MCF 10A (cell line): ENCODE measurements around the gene CCDC63. TPM values are rescaled to one million over a fixed set of nuclear protein-coding genes. Genes with fewer than 3 reads are reported as not detected.

ENCODE experiments used
- BruUV-seq: library from RNA; stranded (reverse); fragments of 400-500 nt; replicated peaks from 2 replicates; lab custom pipeline; 2021; lab: Mats Ljungman, UMichigan
- CTCF ChIA-PET: fragments of 300-600 bp; sonication (Branson Sonifier 250); formaldehyde crosslinking; extraction: SDS; loops from one replicate; lab custom pipeline; 2021; ENCODE audit warnings: antibody characterized with exemption, inconsistent platforms; lab: Yijun Ruan, JAX
- POLR2A ChIA-PET: fragments of 300-600, 350-650 bp; sonication (Branson Sonifier 250); formaldehyde crosslinking; extraction: SDS; loops from one replicate; lab custom pipeline; 2020; ENCODE audit warnings: antibody characterized with exemption, inconsistent platforms; lab: Yijun Ruan, JAX
- DNase-seq: peaks from one replicate; pipeline ENCODE4 v3.0.0-alpha.2; 2018; ENCODE audit not compliant: unreplicated experiment
- H3K27ac Mint-ChIP-seq: one replicate; pipeline ENCODE4 v1.8.0; 2022; ENCODE audit warnings: mild to moderate bottlenecking, low read depth, mixed read lengths; ENCODE audit not compliant: unreplicated experiment
- H3K27me3 Mint-ChIP-seq: one replicate; pipeline ENCODE4 v1.8.0; 2022; ENCODE audit warnings: mixed read lengths; ENCODE audit not compliant: insufficient read depth, unreplicated experiment
- H3K36me3 Mint-ChIP-seq: one replicate; pipeline ENCODE4 v1.8.0; 2022; ENCODE audit warnings: mild to moderate bottlenecking, moderate library complexity, mixed read lengths; ENCODE audit not compliant: insufficient read depth, unreplicated experiment
- H3K4me1 Mint-ChIP-seq: one replicate; pipeline ENCODE4 v1.8.0; 2022; ENCODE audit warnings: mixed read lengths; ENCODE audit not compliant: insufficient read depth, unreplicated experiment
- H3K4me3 Mint-ChIP-seq: one replicate; pipeline ENCODE4 v1.8.0; 2022; ENCODE audit warnings: mild to moderate bottlenecking, moderate library complexity, mixed read lengths; ENCODE audit not compliant: unreplicated experiment
- H3K9me3 Mint-ChIP-seq: one replicate; pipeline ENCODE4 v1.8.0; 2022; ENCODE audit warnings: mixed read lengths; ENCODE audit not compliant: unreplicated experiment
- intact Hi-C: fragments of 100-400 bp; cut with micrococcal nuclease; formaldehyde crosslinking; loops from 2 replicates; pipeline ENCODE4 v1.14.1; 2022
- total RNA-seq: library from RNA; stranded (reverse); gene quantifications from 2 replicates; pipeline ENCODE4 v1.2.3, GENCODE V29; 2022
- TF ChIP-seq, protein P1 (sequence below): fragments of 200-600 bp; IDR thresholded peaks from one replicate; pipeline ENCODE4 v1.8.0; 2022; ENCODE audit warnings: antibody characterized with exemption, mild to moderate bottlenecking; ENCODE audit not compliant: unreplicated experiment

The CCDC63 gene
- total RNA-seq, 1 experiment from 2014 or later, result not detected

DNA sequence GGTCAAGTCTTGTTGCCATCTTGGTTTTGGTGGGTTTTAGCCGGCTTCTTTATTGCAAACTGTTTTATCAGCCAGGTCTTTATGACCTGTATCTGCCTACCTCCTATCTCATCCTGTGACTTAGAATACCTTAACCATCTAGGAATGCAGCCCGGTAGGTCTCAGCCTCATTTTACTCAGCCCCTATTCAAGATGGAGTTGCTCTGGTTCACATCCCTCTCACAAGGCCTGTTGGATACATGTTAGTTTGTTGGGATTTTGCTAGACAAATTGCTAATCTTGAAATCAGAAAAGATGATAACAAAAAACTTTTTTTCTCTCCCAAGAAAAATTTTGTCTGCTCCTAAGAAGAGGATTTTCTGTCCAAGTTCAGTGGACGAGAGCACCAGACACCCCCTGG lies 27.6 kb upstream of the CCDC63 start:
- BruUV-seq, result no TSS peak
- TF ChIP-seq, protein P1, sequence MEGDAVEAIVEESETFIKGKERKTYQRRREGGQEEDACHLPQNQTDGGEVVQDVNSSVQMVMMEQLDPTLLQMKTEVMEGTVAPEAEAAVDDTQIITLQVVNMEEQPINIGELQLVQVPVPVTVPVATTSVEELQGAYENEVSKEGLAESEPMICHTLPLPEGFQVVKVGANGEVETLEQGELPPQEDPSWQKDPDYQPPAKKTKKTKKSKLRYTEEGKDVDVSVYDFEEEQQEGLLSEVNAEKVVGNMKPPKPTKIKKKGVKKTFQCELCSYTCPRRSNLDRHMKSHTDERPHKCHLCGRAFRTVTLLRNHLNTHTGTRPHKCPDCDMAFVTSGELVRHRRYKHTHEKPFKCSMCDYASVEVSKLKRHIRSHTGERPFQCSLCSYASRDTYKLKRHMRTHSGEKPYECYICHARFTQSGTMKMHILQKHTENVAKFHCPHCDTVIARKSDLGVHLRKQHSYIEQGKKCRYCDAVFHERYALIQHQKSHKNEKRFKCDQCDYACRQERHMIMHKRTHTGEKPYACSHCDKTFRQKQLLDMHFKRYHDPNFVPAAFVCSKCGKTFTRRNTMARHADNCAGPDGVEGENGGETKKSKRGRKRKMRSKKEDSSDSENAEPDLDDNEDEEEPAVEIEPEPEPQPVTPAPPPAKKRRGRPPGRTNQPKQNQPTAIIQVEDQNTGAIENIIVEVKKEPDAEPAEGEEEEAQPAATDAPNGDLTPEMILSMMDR, result no peak
- H3K27me3 Mint-ChIP-seq, result peaks cover under 1% of the 10 kb centered on the region

DNA sequence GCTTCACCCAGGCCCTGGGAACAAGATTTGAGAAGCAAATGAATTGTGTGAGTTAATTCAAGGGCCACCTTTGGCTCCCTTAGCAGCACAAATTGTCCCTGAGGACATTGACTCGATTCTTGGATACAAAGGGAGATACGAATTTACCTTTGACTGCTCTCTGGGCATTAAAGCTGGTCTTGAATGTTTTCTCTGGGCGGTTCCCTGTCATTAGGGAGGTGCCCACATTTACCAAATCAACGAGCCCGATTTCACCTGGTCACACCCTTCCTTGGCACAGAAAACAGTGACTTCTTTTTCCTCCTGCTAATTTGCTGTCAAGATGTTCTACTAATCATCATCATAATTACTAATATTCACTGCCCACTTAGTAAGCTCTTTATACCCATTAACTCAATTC lies 27.1 kb upstream of the CCDC63 start:
- CTCF ChIA-PET, result no interaction called here
- intact Hi-C loops, result no loop called here
- no peak overlapping the region for H3K27ac Mint-ChIP-seq
- H3K9me3 Mint-ChIP-seq, result no peaks in the 10 kb centered on the region
- H3K4me1 Mint-ChIP-seq, result no peaks in the 10 kb centered on the region
- no peaks in the 10 kb centered on the region for H3K36me3 Mint-ChIP-seq
- no peak for DNase-seq
- TF ChIP-seq, protein P1, result no peak
- no peaks in the 10 kb centered on the region for H3K27me3 Mint-ChIP-seq
- no TSS peak for BruUV-seq
- H3K4me3 Mint-ChIP-seq, result no peak overlapping the region
- POLR2A ChIA-PET, result interaction anchor here (0.6 kb wide), 1 partner anchor 155 kb away, joined by 3 read pairs; no protein-coding TSS in a partner anchor

More for the DNA sequence above, 27.6 kb upstream of the CCDC63 start:
- Mint-ChIP-seq H3K9me3 (no peaks in the 10 kb centered on the region), H3K4me3 (no peak overlapping the region), H3K36me3 (no peaks in the 10 kb centered on the region), H3K27ac (no peak overlapping the region), H3K4me1 (no peaks in the 10 kb centered on the region)
- ChIA-PET CTCF (no interaction called here), POLR2A (no interaction called here)
- no peak for DNase-seq
- intact Hi-C loops, result no loop called here

DNA sequence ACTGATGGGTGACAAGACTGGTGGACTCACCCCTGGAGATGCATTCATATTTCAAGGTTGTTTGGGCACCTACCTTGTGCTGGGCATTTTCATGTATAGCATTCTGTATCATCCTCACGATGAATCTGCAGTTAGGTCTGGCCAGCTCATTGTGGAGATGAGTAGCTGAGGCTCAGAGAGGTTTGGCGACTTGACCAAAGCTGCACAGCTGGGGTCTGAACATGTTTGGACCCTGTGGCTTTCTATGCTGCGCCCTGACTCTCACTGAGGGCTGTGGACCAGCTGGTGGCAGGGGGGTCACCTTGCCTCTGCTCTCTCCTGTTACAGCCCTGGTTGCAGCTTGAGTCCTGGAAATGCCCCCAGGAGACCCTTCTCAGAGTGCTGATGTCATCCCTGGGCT lies 24.9 kb upstream of the CCDC63 start:
- Mint-ChIP-seq H3K27me3 (no peaks in the 10 kb centered on the region), H3K9me3 (no peaks in the 10 kb centered on the region), H3K4me1 (peaks cover 5% of the 10 kb centered on the region), H3K36me3 (no peaks in the 10 kb centered on the region), H3K27ac (no peak overlapping the region), H3K4me3 (no peak overlapping the region)
- TF ChIP-seq, protein P1, result no peak
- CTCF ChIA-PET, result interaction anchor here (1.0 to 1.2 kb wide), 3 partner anchors 67 to 296 kb away, joined by 3 to 4 read pairs (median 3); no protein-coding TSS in a partner anchor
- intact Hi-C loops, result no loop called here
- POLR2A ChIA-PET, result no interaction called here
- no peak for DNase-seq
- BruUV-seq, result no TSS peak

- Mint-ChIP-seq H3K4me3 (no peak overlapping the region), H3K4me1 (peaks cover 6% of the 10 kb centered on the region), H3K27ac (no peak overlapping the region), H3K27me3 (no peaks in the 10 kb centered on the region), H3K36me3 (no peaks in the 10 kb centered on the region), H3K9me3 (no peaks in the 10 kb centered on the region)
- CTCF ChIA-PET, result interaction anchor here (0.6 to 1.0 kb wide), 4 partner anchors 65 to 450 kb away, joined by 3 to 5 read pairs (median 4); no protein-coding TSS in a partner anchor
- TF ChIP-seq, protein P1, result no peak
- POLR2A ChIA-PET, result no interaction called here
- DNase-seq, result no peak
- BruUV-seq, result no TSS peak
- intact Hi-C loops, result no loop called here
Measured at GRCh38 chr12:110822821-110823415, 23.9 kb upstream of the CCDC63 start.
